GM18870 (cell line): ENCODE measurements around the gene RND1.
"Not testable (repeated sequence)": the region's sequence is repeated elsewhere in the genome, so short reads cannot be mapped to it uniquely, and the experiment has no call there.

Experiments
- ATAC-seq: cut with Tn5 transposase; IDR thresholded peaks from one replicate; pipeline ENCODE4 v1.9.1; 2021; ENCODE audit warnings: moderate library complexity; ENCODE audit not compliant: unreplicated experiment

The RND1 gene

GRCh38 chr12:48865281-48866051, at the start of gene RND1:
TSS of gene RND1 (minus strand) at chr12:48865870. CDS start at chr12:48865767, 103 bp downstream.
- peak; percentile 76 for ATAC-seq

- ATAC-seq: no peak
These were observed 44.5 kb upstream of the RND1 start for GRCh38 chr12:48910196-48910595.

DNA sequence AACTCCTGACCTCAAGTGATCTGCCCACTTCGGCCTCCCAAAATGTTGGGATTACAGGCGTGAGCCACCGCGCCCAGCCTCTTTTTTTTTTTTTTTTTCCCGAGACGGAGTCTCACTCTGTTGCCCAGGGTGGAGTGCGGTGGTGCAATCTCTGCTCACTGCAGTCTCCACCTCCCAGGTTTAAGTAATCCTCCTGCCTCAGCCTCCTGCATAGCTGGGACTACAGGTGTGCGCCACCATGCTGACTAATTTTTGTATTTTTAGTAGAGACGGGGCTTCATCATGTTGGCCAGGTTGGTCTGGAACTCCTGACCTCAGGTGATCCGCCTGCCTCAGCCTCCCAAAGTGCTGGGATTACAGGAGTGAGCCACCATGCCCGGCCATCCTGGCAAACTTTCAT, 44.0 kb upstream of the RND1 start:
- ATAC-seq: not testable (repeated sequence)

DNA sequence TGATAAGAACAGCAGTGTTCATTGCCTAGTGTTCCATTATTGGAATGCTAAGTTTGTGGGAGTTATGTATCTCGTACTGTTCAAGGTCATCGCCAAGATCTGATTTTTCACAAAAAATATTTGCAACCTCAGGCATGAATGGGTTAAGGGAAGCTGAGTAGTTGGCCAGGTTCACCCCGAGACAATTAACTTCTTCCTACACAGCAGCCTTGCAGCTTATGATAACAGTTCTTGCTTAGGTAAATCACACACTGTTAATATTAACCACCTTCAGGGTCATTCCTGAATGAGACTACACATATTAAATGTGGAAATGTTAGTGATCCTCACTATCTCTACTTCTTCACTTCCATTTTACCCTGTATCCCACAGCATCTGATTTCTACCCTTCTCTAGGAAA, 41.6 kb upstream of the RND1 start:
- no peak for ATAC-seq

GRCh38 chr12:48903982-48904411, 38.3 kb upstream of the RND1 start:
- peak; percentile 47 for ATAC-seq

GRCh38 chr12:48903363-48903981, 37.8 kb upstream of the RND1 start:
- no peak for ATAC-seq

DNA sequence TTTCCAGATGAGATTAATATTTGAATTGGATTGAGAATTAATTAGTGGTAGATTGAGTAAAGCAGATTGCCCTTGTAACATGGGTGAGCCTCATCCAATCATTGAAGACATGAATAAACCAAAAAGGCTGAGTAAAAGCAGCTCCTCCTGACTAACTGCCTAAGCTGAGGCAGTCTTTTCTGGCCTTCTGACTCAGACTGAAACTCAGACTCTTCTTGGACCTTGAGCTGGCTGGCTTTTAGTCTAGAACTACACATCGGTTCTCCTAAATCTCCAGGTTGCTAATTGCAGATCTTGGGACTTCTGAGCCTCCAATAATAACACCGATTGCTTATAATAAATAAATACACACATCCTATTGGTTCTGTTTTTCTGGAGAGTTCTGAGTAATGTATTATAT, 35.6 kb upstream of the RND1 start:
- no peak for ATAC-seq

DNA sequence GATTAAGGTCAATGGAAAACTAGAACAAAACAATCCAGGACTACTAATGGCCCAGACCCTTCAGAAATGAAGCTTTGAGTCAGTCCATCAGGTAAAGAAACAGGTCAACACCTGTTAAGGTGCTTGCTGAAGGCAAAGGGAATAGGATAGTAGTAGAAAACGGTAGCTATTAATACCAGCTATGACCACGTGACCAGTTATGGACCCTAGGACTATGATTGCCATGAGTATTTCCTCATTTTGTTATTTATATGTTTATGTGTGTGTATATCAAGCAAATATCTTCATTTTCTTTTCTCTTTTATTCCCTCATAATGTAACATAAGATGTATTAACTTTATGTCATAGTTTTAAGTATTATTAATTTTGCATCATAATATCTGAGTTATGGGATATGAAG, 34.0 kb upstream of the RND1 start:
- no peak for ATAC-seq

- no peak for ATAC-seq
These were observed 28.6 kb upstream of the RND1 start for GRCh38 chr12:48894271-48894670.

DNA sequence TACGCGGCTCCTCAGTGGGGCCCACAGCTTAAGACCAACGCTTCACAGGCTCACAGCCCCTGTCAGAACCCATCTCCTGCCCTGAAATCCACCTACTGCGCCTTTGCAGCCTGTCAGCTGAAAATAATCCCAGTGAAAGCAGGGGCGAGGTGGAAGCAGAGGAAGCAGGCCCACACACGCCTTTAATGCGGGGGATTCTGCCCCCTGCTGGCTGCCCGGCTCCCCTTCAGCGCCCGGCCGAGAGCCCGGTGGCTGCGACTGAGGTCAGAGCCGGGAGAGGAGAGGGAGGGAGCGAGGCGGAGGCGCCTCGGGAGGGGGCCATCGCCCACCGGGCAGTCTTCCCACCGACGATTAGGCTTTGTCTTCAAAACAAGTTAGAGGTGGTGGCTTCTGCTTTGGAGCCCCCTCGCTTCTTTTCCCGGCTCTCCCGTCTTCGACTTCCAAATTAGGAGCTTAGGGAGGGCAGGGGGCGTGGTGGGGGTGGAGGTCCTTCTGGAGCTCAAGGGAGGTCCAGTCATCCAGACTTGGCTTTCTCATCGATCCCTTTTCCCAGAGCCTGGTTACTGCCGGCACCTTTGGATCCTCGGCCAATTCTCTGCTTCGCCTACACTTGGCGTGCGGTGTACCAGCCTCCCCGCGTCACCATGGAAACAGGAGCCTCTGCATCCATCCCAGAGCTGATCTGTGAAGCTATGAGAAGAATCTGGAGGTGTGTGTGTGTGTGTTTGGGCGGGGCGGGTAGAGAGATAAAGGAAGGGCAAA, 25.2 kb upstream of the RND1 start:
- ATAC-seq: no peak

DNA sequence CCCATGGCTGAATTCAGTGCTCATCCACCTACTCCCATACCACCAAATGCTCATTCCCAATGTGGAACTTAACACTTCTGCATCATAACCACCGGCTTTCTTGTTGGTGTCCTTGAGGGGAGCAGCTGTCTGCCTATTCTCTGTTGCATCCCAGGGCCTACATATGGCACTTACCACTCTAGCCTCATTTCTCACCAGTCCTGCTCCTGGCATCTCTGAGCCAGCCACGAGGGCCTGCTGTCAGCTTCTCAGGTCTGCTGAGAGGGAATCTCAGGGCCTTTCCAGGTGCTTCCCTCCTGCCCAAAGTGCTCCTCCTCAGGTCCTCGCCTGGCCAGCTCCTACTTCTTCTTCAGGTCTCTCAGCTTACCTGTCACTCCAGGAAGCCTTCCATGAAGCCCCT, 24.0 kb upstream of the RND1 start:
- no peak for ATAC-seq

- ATAC-seq: no peak
These were observed 17.9 kb upstream of the RND1 start for GRCh38 chr12:48883305-48884161.

DNA sequence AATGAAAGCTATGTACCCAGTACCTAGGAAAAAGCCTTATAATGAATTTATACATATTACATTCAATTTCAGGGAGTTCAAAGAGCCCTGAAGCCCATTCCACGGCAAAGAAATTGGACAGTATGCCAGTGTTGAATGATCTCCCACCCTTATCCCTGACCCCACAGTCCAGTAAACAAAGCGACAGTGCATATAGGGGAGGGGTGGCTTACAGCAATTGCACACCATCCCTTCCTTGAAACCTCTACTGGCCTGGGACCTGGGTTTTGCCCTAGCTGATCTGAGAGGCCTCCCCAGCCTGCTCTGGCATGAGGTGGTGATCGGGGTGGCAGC, 17.3 kb upstream of the RND1 start:
- no peak for ATAC-seq

GRCh38 chr12:48882315-48882687, 16.6 kb upstream of the RND1 start:
- ATAC-seq: no peak

DNA sequence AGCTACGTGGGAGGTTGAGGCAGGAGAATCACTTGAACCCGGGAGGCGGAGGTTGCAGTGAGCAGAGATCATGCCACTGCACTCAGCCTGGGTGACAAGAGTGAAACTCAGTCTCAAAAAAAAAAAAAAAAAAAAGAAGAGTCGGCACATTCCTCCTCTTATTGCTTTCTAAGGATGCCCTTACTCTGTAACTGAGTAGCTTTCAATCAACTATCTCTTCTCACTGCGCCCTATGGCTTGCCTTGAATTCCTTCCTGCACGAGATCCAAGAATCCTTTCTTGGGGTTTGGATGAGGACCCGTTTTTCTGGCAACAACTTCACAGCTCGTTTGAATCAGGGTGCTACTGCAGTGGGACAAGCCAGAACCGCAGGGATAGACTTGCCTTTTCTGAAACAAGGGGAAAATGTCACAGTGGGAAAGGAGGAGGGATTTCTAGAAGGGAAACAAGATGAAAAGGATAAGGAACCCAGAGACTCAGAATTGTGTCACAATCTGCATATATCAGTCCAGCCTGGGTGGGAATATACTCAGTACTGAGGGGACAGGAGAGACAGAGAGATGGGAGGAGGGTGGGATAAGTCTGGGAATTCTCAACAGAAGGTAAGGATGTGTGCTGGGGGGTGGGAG, 16.1 kb upstream of the RND1 start:
- no peak for ATAC-seq

GRCh38 chr12:48880647-48881046, 15.0 kb upstream of the RND1 start:
- no peak for ATAC-seq

DNA sequence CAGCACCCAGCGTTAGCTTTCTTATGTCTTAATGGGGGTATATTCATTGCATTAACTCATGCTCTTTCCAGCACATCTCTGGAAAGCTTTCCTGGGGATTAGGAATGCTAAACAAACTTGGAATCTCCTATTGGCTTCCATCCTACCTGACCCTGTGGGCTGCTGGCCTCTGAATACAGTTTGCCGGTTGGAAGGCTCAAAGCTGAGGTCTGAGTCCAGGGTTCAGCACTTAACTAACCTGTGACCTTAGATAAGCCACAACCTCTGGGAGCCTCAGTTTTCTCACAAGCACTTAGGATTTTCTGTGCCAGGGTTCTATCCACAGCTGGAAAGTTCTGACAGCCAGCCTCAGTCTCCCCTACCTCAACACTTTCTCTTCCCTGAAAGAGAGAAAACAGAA, 12.9 kb upstream of the RND1 start:
- no peak for ATAC-seq

GRCh38 chr12:48875944-48876515, 10.4 kb upstream of the RND1 start:
- no peak for ATAC-seq

DNA sequence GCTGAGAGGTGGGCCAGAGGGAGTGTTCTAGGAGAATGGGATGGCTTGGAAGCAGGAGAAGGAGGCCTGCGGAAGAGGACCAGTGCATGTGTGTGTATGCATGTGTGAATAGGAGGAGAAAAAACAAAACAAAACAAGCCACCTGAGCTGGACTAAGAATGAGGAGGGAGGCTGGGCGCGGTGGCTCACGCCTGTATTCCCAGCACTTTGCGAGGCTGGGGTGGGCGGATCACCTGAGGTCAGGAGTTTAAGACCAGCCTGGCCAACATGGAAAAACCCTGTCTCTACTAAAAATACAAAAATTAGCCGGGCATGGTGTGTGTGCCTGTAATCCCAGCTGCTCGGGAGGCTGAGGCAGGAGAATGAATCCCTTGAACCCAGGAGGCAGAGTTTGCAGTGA, 7.9 kb upstream of the RND1 start:
- not testable (repeated sequence) for ATAC-seq

DNA sequence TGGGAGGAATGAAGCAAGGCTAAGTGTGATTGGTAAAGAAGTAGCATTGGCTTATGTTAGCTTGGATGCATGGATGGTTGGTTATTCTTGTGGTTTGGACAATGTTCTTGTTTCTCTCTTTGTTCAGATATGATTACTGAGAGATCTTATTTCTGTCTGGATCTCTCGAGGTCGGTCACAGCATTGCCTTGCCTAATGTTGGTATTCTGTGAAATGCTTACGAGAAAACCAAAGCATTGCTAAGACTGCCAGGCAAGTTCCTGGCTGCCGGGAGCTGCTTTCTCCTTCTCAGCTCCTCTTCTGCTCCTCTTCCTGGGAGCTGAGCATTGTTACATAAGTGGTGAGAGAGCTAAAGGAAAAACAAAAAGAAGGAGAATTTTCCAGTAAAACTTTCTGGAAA, 7.4 kb upstream of the RND1 start:
- ATAC-seq: no peak
